Mucosa of descending colon (tissue), 3 donors: ENCODE measurements around the gene VEGFB. TPM values are rescaled to one million over a fixed set of nuclear protein-coding genes. Genes with fewer than 3 reads are reported as not detected.

Experiments
- ATAC-seq: fragments of 200-7000 bp; cut with Tn5 transposase; one replicate; pipeline ENCODE4 v1.9.1; 2020; ENCODE audit warnings: mild to moderate bottlenecking, moderate library complexity
- DNase-seq, 3 donors: peaks; one replicate each; pipeline ENCODE4 v3.0.0-alpha.2; 2020
- H3K36me3 ChIP-seq: fragments of 200-600 bp; one replicate; pipeline ENCODE4 v1.8.0; 2021; ENCODE audit warnings: low read depth, mild to moderate bottlenecking
- H3K4me1 ChIP-seq: fragments of 200-600 bp; one replicate; pipeline ENCODE4 v1.8.0; 2021; ENCODE audit warnings: low read depth, mild to moderate bottlenecking
- H3K4me3 ChIP-seq: fragments of 200-600 bp; one replicate; pipeline ENCODE4 v1.8.0; 2021; ENCODE audit warnings: mild to moderate bottlenecking
- H3K9me3 ChIP-seq: fragments of 200-600 bp; one replicate; pipeline ENCODE4 v1.8.0; 2021; ENCODE audit warnings: mild to moderate bottlenecking
- intact Hi-C, 2 donors: fragments of 100-400 bp; cut with DNase I in 1 of 2; cut with micrococcal nuclease in 1 of 2; formaldehyde crosslinking; loops; one replicate each; pipeline versions ENCODE4 v1.11.0 to v1.11.1; 2022; cut with DNase I, micrococcal nuclease
- total RNA-seq, 3 donors: library from RNA; stranded (reverse); fragmentation: NEBNext Ultra II Directional in 2 of 3; extraction: Animal tissue kit (Norgen Biotek cat#: 25700) in 2 of 3; gene quantifications; one replicate each; pipeline versions ENCODE4 v1.2.1 to v1.2.4, GENCODE V29; 2021 to 2023
- TF ChIP-seq, protein P1 (sequence below): fragments of 200-600 bp; IDR thresholded peaks from one replicate; pipeline ENCODE4 v1.8.0; 2022; ENCODE audit warnings: antibody characterized with exemption, mild to moderate bottlenecking
- donor health status: DM: no; HTN: no; CAD: no; lungs with moderate emphysema.
- donor health status: DM: no; HTN: no; CAD: no.
- donor health status: DM: no; HTN: yes; CAD: no.

The VEGFB gene
- total RNA-seq, 3 donors from 2014 or later: 45.3 to 156 (median 45.6) TPM

DNA sequence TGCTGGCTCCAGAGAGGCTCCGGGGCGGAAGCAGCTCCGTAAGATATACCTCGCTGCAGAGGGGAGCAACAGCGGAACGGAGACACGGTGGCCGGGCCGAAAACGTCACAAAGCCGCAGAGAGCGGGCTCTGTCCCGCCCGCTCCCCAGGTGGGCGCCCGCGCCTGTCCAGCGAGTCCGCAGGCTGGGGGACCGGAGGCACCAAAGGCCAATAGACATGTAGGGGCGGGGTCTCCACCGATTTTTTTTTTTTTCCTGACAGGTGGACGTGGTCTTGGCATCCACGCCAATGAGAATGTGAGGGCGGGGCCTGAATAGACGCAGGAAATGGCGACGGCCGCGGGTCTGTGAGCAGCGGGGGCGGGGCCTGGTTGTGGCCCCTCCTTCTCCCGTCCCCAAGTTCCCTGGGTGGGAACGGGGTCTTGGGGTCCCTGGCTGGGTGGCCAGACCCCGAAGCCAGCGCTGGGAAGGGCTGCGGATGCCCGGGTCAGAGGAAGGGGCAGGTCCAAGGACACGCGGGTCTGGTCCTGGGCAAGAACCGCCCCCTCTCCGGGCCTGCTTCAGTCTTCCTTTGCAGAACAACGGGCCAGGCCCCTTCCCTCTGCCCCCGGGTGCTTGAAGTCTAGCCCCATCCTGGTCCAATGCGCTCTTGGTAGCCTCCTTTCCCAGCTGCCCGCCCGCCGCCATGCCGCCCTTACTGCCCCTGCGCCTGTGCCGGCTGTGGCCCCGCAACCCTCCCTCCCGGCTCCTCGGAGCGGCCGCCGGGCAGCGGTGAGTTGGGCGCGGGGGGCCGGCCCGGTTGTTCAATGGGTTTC is 4.0 kb upstream of the VEGFB start, which contains the start of gene DNAJC4:
Gene DNAJC4 (plus strand): TSS at position 378 of the 814 bp plus-strand sequence. CDS start 307 bp downstream, at position 685.
- Histone ChIP-seq H3K9me3 (no peaks in the 10 kb centered on the region), H3K4me3 (peak within 1 kb of the TSS; percentile 74), H3K36me3 (no peaks in the 10 kb centered on the region), H3K4me1 (peaks cover 42% of the 10 kb centered on the region)
- intact Hi-C loops: no loop called here
- TF ChIP-seq, protein P1, sequence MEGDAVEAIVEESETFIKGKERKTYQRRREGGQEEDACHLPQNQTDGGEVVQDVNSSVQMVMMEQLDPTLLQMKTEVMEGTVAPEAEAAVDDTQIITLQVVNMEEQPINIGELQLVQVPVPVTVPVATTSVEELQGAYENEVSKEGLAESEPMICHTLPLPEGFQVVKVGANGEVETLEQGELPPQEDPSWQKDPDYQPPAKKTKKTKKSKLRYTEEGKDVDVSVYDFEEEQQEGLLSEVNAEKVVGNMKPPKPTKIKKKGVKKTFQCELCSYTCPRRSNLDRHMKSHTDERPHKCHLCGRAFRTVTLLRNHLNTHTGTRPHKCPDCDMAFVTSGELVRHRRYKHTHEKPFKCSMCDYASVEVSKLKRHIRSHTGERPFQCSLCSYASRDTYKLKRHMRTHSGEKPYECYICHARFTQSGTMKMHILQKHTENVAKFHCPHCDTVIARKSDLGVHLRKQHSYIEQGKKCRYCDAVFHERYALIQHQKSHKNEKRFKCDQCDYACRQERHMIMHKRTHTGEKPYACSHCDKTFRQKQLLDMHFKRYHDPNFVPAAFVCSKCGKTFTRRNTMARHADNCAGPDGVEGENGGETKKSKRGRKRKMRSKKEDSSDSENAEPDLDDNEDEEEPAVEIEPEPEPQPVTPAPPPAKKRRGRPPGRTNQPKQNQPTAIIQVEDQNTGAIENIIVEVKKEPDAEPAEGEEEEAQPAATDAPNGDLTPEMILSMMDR: no peak
- DNase-seq (peak; percentile 94 to 98 (median 96)), ATAC-seq (peak; percentile 67)

DNA sequence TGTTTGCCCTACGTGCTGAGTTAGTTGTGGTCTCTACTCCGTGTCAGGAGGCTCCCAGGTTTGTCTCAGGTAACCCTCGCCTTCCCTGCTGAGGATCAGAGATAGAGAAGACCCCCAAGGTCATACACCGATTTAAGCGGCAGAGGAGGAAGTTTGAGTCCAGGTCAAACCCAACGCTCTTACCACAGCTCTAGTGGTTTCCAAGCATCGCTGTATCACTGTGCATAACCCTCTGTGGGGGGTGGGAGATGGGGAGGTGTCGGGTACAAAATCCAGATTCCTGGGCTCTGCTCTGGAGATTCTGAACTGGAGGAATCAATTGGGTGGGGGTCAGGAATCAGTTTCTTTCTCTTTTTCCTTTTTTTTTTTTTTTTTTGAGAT is 3.4 kb upstream of the VEGFB start:
- Histone ChIP-seq H3K4me3 (peak overlapping the region; percentile 74), H3K36me3 (no peaks in the 10 kb centered on the region), H3K4me1 (peaks cover 45% of the 10 kb centered on the region), H3K9me3 (no peaks in the 10 kb centered on the region)
- ATAC-seq: no peak
- TF ChIP-seq, protein P1: no peak
- DNase-seq: peak in 1 of 3 donors; percentile 38
- intact Hi-C loops: no loop called here

- Histone ChIP-seq H3K4me3 (no peak overlapping the region), H3K9me3 (no peaks in the 10 kb centered on the region), H3K36me3 (no peaks in the 10 kb centered on the region), H3K4me1 (peaks cover 44% of the 10 kb centered on the region)
- intact Hi-C loops: no loop called here
- DNase-seq (peak in 1 of 3 donors; percentile 36), ATAC-seq (no peak)
- TF ChIP-seq, protein P1: no peak
Observed at GRCh38 chr11:64231546-64231945, 2.8 kb upstream of the VEGFB start.

- peaks cover 39% of the 10 kb centered on the region for H3K4me1 ChIP-seq
- TF ChIP-seq, protein P1: no peak
- no peak overlapping the region for H3K4me3 ChIP-seq
- no peaks in the 10 kb centered on the region for H3K36me3 ChIP-seq
- no peak for ATAC-seq
- intact Hi-C loops: no loop called here
- H3K9me3 ChIP-seq: no peaks in the 10 kb centered on the region
- peak in 1 of 3 donors; percentile 39 for DNase-seq
Observed at GRCh38 chr11:64232182-64232966, 2.0 kb upstream of the VEGFB start.

GRCh38 chr11:64232967-64233315 is 1.4 kb upstream of the VEGFB start:
- Histone ChIP-seq H3K4me3 (no peak overlapping the region), H3K36me3 (no peaks in the 10 kb centered on the region), H3K9me3 (no peaks in the 10 kb centered on the region), H3K4me1 (peaks cover 38% of the 10 kb centered on the region)
- TF ChIP-seq, protein P1: no peak
- DNase-seq (no peak), ATAC-seq (no peak)
- intact Hi-C loops: no loop called here
